GM23338 (cell line): Measurements from ENCODE around the gene S100A8. TPM values are rescaled to one million over a fixed set of nuclear protein-coding genes. Genes with fewer than 3 reads are reported as not detected.

Source experiments
- ATAC-seq: fragments of 200-7000 bp; cut with Tn5 transposase; 3 replicates; pipeline ENCODE4 v1.9.1; 2020
- DNase-seq: peaks from one replicate; pipeline ENCODE4 v3.0.0-alpha.2; 2015; ENCODE audit warnings: low spot score
- H2AFZ ChIP-seq: fragments of 200-600 bp; sonication (generic); 2 replicates; pipeline ENCODE4 v1.8.0; 2016; ENCODE audit warnings: antibody characterized with exemption, mild to moderate bottlenecking, moderate library complexity
- H3F3A ChIP-seq: fragments of 200-600 bp; sonication (generic); replicated peaks from 2 replicates; pipeline ENCODE4 v1.8.0; 2017; ENCODE audit warnings: antibody characterized with exemption, mixed run types, low read depth
- H3K27ac ChIP-seq: fragments of 200-600 bp; sonication (generic); 2 replicates; pipeline ENCODE4 v1.6.1; 2016; ENCODE audit warnings: low read depth
- H3K27me3 ChIP-seq: fragments of 200-600 bp; sonication (generic); 2 replicates; pipeline ENCODE4 v1.8.0; 2016; ENCODE audit warnings: mild to moderate bottlenecking, mixed run types, moderate library complexity; ENCODE audit not compliant: insufficient read depth
- H3K36me3 ChIP-seq: fragments of 200-600 bp; sonication (generic); 2 replicates; pipeline ENCODE4 v1.8.0; 2016; ENCODE audit warnings: mild to moderate bottlenecking; ENCODE audit not compliant: insufficient read depth
- H3K4me1 ChIP-seq: fragments of 200-600 bp; sonication (generic); 2 replicates; pipeline ENCODE4 v1.8.0; 2016; ENCODE audit warnings: mild to moderate bottlenecking, moderate library complexity; ENCODE audit not compliant: insufficient read depth
- H3K4me2 ChIP-seq: fragments of 200-600 bp; sonication (generic); 2 replicates; pipeline ENCODE4 v1.7.1; 2017; ENCODE audit warnings: mixed run types
- H3K4me3 ChIP-seq: fragments of 200-600 bp; sonication (generic); 2 replicates; pipeline ENCODE4 v1.6.1; 2016; ENCODE audit warnings: mixed run types
- H3K79me2 ChIP-seq: fragments of 200-600 bp; sonication (generic); replicated peaks from 2 replicates; pipeline ENCODE4 v1.8.0; 2017; ENCODE audit warnings: mild to moderate bottlenecking; ENCODE audit not compliant: insufficient read depth
- H3K9me2 ChIP-seq: fragments of 200-600 bp; sonication (generic); 2 replicates; pipeline ENCODE4 v1.8.0; 2017; ENCODE audit not compliant: insufficient read depth
- H4K20me1 ChIP-seq: fragments of 200-600 bp; sonication (generic); replicated peaks from 2 replicates; pipeline ENCODE4 v1.8.0; 2017; ENCODE audit warnings: mild to moderate bottlenecking; ENCODE audit not compliant: insufficient read depth
- H3K27ac Mint-ChIP-seq: 2 replicates; pipeline ENCODE4 v1.8.0; 2020; ENCODE audit warnings: inconsistent platforms, mild to moderate bottlenecking, moderate library complexity, mixed read lengths
- H3K27me3 Mint-ChIP-seq: 3 replicates; pipeline ENCODE4 v1.8.0; 2022; ENCODE audit warnings: low read depth, mild to moderate bottlenecking, moderate library complexity, mixed read lengths, inconsistent platforms; ENCODE audit not compliant: insufficient read depth, poor library complexity
- H3K36me3 Mint-ChIP-seq: 3 replicates; pipeline ENCODE4 v1.8.0; 2021; ENCODE audit warnings: low read depth, mild to moderate bottlenecking, inconsistent platforms, moderate library complexity, mixed read lengths
- H3K4me1 Mint-ChIP-seq: 3 replicates; pipeline ENCODE4 v1.8.0; 2020; ENCODE audit warnings: mild to moderate bottlenecking, inconsistent platforms, mixed read lengths
- H3K4me3 Mint-ChIP-seq: 3 replicates; pipeline ENCODE4 v1.8.0; 2021; ENCODE audit warnings: moderate library complexity, mild to moderate bottlenecking, inconsistent platforms, mixed read lengths
- H3K9me3 Mint-ChIP-seq: 3 replicates; pipeline ENCODE4 v1.8.0; 2020; ENCODE audit warnings: moderate library complexity, mild to moderate bottlenecking, inconsistent platforms, mixed read lengths
- EZH2phosphoT487 ChIP-seq: fragments of 200-600 bp; sonication (generic); IDR thresholded peaks from one replicate; pipeline ENCODE4 v1.8.1; 2018; ENCODE audit warnings: antibody characterized with exemption; ENCODE audit not compliant: unreplicated experiment
- JUNB ChIP-seq: IDR thresholded peaks from one replicate; pipeline ENCODE4 v1.6.1; 2016; ENCODE audit warnings: antibody characterized with exemption; ENCODE audit not compliant: unreplicated experiment
- NANOG ChIP-seq: IDR thresholded peaks from 2 replicates; pipeline ENCODE4 v1.6.1; 2016; ENCODE audit warnings: antibody characterized with exemption, borderline replicate concordance
- POLR2AphosphoS5 ChIP-seq: IDR thresholded peaks from 2 replicates; pipeline ENCODE4 v1.6.1; 2016; ENCODE audit warnings: antibody characterized with exemption, low read depth
- STAT1 ChIP-seq: IDR thresholded peaks from one replicate; pipeline ENCODE4 v1.6.1; 2016; ENCODE audit warnings: antibody characterized with exemption; ENCODE audit not compliant: unreplicated experiment
- ZNF331 ChIP-seq: fragments of 250-450 bp; sonication (Bioruptor Pico); IDR thresholded peaks from 2 replicates; pipeline ENCODE4 v1.5.0; 2020; ENCODE audit warnings: low read depth, mild to moderate bottlenecking, moderate library complexity
- polyA plus RNA-seq: library from polyadenylated mRNA; unstranded; fragments of >200 nt; fragmentation: Nextera tagmentation; extraction: Ambion mirVana; gene quantifications from 2 replicates; pipeline ENCODE4 v1.2.1, GENCODE V29; 2016
- total RNA-seq: library from RNA; depleted of rRNA; stranded (reverse); fragments of >200 nt; shearing (Covaris generic); gene quantifications from 2 replicates; pipeline ENCODE4 v1.2.3, GENCODE V29; 2014
- TF ChIP-seq, protein P1 (sequence below): IDR thresholded peaks from one replicate; pipeline ENCODE4 v1.6.1; 2018; ENCODE audit warnings: antibody characterized with exemption; ENCODE audit not compliant: unreplicated experiment
- TF ChIP-seq, protein P2 (sequence below): IDR thresholded peaks from 2 replicates; pipeline ENCODE4 v1.6.1; 2016; ENCODE audit warnings: antibody characterized with exemption
- TF ChIP-seq, protein P3 (sequence below): fragments of 250-450 bp; sonication (Bioruptor Pico); IDR thresholded peaks from 2 replicates; pipeline ENCODE4 v1.5.0; 2020; ENCODE audit warnings: mild to moderate bottlenecking, moderate library complexity

Gene S100A8
- total and polyA plus RNA-seq, 2 experiments from 2014 or later, result not detected

DNA sequence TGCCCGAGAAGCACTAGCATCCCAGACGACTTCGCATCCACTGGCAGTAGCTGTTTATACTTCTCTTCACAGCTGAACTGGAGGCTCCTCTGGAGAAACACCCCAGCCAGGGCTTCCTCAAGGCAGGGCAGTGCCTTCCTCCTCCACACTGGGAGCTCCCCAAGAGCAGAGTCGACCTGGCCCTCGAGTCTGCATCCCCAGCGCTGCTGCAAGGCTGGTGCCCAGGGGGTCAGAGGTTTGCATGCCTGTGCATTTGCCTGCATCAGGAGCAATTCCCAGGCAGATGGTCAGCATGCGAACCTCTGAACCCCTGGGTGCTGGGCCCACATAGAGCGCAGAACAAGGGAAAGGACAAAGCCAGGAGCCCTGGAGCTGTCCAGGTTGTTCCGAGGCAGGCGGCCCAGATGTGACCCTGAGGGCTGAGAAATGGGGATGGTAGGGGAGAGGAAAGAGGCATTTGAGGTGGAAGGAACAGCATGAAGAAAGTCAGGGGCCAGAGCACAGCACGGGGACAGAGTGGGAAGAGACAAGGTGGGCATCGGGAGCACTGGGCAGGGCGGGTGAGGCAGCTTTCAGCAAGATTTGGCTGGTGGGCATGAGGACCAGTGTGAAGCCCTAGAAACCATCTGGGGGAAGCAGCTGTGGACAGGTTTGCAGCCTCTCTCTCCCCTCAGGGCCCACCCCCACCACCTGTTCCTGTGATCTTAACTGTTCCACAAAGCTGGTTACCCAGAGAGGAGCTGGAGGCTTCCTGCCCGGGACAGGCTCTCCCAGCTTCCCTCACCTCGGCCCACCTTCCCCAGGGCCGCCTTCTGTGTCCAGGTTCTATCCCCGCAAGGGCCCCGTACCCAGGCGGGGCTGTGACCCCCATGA, 6.4 kb upstream of the S100A8 start:
- no peaks in the 10 kb centered on the region for H4K20me1 ChIP-seq
- H3K36me3 ChIP-seq, result no peaks in the 10 kb centered on the region
- no peak for DNase-seq
- Mint-ChIP-seq H3K27ac (no peak overlapping the region), H3K36me3 (no peaks in the 10 kb centered on the region), H3K27me3 (peaks cover 7% of the 10 kb centered on the region), H3K4me3 (no peak overlapping the region), H3K9me3 (no peaks in the 10 kb centered on the region), H3K4me1 (peaks cover 7% of the 10 kb centered on the region; the same call in 2 of the 3 replicates)
- TF ChIP-seq, protein P1, sequence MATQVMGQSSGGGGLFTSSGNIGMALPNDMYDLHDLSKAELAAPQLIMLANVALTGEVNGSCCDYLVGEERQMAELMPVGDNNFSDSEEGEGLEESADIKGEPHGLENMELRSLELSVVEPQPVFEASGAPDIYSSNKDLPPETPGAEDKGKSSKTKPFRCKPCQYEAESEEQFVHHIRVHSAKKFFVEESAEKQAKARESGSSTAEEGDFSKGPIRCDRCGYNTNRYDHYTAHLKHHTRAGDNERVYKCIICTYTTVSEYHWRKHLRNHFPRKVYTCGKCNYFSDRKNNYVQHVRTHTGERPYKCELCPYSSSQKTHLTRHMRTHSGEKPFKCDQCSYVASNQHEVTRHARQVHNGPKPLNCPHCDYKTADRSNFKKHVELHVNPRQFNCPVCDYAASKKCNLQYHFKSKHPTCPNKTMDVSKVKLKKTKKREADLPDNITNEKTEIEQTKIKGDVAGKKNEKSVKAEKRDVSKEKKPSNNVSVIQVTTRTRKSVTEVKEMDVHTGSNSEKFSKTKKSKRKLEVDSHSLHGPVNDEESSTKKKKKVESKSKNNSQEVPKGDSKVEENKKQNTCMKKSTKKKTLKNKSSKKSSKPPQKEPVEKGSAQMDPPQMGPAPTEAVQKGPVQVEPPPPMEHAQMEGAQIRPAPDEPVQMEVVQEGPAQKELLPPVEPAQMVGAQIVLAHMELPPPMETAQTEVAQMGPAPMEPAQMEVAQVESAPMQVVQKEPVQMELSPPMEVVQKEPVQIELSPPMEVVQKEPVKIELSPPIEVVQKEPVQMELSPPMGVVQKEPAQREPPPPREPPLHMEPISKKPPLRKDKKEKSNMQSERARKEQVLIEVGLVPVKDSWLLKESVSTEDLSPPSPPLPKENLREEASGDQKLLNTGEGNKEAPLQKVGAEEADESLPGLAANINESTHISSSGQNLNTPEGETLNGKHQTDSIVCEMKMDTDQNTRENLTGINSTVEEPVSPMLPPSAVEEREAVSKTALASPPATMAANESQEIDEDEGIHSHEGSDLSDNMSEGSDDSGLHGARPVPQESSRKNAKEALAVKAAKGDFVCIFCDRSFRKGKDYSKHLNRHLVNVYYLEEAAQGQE, result no peak
- TF ChIP-seq, protein P2, sequence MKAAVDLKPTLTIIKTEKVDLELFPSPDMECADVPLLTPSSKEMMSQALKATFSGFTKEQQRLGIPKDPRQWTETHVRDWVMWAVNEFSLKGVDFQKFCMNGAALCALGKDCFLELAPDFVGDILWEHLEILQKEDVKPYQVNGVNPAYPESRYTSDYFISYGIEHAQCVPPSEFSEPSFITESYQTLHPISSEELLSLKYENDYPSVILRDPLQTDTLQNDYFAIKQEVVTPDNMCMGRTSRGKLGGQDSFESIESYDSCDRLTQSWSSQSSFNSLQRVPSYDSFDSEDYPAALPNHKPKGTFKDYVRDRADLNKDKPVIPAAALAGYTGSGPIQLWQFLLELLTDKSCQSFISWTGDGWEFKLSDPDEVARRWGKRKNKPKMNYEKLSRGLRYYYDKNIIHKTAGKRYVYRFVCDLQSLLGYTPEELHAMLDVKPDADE, result no peak
- TF ChIP-seq NANOG (no peak), ZNF331 (no peak), POLR2AphosphoS5 (no peak), EZH2phosphoT487 (no peak), STAT1 (no peak), JUNB (no peak)
- TF ChIP-seq, protein P3, sequence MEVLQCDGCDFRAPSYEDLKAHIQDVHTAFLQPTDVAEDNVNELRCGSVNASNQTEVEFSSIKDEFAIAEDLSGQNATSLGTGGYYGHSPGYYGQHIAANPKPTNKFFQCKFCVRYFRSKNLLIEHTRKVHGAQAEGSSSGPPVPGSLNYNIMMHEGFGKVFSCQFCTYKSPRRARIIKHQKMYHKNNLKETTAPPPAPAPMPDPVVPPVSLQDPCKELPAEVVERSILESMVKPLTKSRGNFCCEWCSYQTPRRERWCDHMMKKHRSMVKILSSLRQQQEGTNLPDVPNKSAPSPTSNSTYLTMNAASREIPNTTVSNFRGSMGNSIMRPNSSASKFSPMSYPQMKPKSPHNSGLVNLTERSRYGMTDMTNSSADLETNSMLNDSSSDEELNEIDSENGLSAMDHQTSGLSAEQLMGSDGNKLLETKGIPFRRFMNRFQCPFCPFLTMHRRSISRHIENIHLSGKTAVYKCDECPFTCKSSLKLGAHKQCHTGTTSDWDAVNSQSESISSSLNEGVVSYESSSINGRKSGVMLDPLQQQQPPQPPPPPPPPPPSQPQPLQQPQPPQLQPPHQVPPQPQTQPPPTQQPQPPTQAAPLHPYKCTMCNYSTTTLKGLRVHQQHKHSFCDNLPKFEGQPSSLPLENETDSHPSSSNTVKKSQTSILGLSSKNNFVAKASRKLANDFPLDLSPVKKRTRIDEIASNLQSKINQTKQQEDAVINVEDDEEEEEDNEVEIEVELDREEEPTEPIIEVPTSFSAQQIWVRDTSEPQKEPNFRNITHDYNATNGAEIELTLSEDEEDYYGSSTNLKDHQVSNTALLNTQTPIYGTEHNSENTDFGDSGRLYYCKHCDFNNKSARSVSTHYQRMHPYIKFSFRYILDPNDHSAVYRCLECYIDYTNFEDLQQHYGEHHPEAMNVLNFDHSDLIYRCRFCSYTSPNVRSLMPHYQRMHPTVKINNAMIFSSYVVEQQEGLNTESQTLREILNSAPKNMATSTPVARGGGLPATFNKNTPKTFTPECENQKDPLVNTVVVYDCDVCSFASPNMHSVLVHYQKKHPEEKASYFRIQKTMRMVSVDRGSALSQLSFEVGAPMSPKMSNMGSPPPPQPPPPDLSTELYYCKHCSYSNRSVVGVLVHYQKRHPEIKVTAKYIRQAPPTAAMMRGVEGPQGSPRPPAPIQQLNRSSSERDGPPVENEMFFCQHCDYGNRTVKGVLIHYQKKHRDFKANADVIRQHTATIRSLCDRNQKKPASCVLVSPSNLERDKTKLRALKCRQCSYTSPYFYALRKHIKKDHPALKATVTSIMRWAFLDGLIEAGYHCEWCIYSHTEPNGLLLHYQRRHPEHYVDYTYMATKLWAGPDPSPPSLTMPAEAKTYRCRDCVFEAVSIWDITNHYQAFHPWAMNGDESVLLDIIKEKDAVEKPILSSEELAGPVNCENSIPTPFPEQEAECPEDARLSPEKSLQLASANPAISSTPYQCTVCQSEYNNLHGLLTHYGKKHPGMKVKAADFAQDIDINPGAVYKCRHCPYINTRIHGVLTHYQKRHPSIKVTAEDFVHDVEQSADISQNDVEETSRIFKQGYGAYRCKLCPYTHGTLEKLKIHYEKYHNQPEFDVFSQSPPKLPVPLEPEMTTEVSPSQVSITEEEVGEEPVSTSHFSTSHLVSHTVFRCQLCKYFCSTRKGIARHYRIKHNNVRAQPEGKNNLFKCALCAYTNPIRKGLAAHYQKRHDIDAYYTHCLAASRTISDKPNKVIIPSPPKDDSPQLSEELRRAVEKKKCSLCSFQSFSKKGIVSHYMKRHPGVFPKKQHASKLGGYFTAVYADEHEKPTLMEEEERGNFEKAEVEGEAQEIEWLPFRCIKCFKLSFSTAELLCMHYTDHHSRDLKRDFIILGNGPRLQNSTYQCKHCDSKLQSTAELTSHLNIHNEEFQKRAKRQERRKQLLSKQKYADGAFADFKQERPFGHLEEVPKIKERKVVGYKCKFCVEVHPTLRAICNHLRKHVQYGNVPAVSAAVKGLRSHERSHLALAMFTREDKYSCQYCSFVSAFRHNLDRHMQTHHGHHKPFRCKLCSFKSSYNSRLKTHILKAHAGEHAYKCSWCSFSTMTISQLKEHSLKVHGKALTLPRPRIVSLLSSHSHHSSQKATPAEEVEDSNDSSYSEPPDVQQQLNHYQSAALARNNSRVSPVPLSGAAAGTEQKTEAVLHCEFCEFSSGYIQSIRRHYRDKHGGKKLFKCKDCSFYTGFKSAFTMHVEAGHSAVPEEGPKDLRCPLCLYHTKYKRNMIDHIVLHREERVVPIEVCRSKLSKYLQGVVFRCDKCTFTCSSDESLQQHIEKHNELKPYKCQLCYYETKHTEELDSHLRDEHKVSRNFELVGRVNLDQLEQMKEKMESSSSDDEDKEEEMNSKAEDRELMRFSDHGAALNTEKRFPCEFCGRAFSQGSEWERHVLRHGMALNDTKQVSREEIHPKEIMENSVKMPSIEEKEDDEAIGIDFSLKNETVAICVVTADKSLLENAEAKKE, result no peak
- no peak overlapping the region for H3K4me2 ChIP-seq
- no peak overlapping the region for H3K4me3 ChIP-seq
- H3K79me2 ChIP-seq, result no peaks in the 10 kb centered on the region
- no peak overlapping the region for H2AFZ ChIP-seq
- no peak overlapping the region for H3K27ac ChIP-seq
- no peak for ATAC-seq
- H3K4me1 ChIP-seq, result no peaks in the 10 kb centered on the region
- H3K27me3 ChIP-seq, result no peaks in the 10 kb centered on the region
- no peaks in the 10 kb centered on the region for H3K9me2 ChIP-seq
- H3F3A ChIP-seq, result no peaks in the 10 kb centered on the region
